ENCODE measurements around the gene GP1BB.
"Not testable (repeated sequence)": the region's sequence is repeated elsewhere in the genome, so short reads cannot be mapped to it uniquely, and the experiment has no call there.

GP1BB gene

GRCh38 chr22:19694696-19695095 lies 28.6 kb upstream of the GP1BB start:
- TF ChIP-seq CTCF (IDR thresholded peaks at IDR 0.05; ENCODE audit: insufficient read depth, low read depth, low read length, missing control alignments) = no peak
- H3K4me3 ChIP-seq (ENCODE audit: low read depth, low read length) = no peak overlapping the region
- no peak for DNase-seq (ENCODE audit: low read depth)

- no peak for TF ChIP-seq CTCF (IDR thresholded peaks at IDR 0.05; ENCODE audit: insufficient read depth, low read depth, low read length, missing control alignments)
- H3K4me3 ChIP-seq (ENCODE audit: low read depth, low read length) = no peak overlapping the region
- DNase-seq (ENCODE audit: low read depth) = no peak
Measured at GRCh38 chr22:19696504-19697276, 26.6 kb upstream of the GP1BB start.

GRCh38 chr22:19697871-19698270 lies 25.5 kb upstream of the GP1BB start:
- not testable (repeated sequence) for DNase-seq (ENCODE audit: low read depth); H3K4me3 ChIP-seq (ENCODE audit: low read depth, low read length)

GRCh38 chr22:19700790-19701419 lies 22.4 kb upstream of the GP1BB start:
- no peak for DNase-seq (ENCODE audit: low read depth)

GRCh38 chr22:19701420-19702145 lies 21.8 kb upstream of the GP1BB start:
- H3K4me3 ChIP-seq (ENCODE audit: low read depth, low read length) = no peak overlapping the region
- no peak for TF ChIP-seq CTCF (IDR thresholded peaks at IDR 0.05; ENCODE audit: insufficient read depth, low read depth, low read length, missing control alignments)
- no peak for DNase-seq (ENCODE audit: low read depth)

More at GRCh38 chr22:19700790-19701419, 22.4 kb upstream of the GP1BB start:
- TF ChIP-seq CTCF (IDR thresholded peaks at IDR 0.05; ENCODE audit: insufficient read depth, low read depth, low read length, missing control alignments) = no peak
- no peak overlapping the region for H3K4me3 ChIP-seq (ENCODE audit: low read depth, low read length)

- no peak for DNase-seq (ENCODE audit: low read depth)
- no peak overlapping the region for H3K4me3 ChIP-seq (ENCODE audit: low read depth, low read length)
- no peak for TF ChIP-seq CTCF (IDR thresholded peaks at IDR 0.05; ENCODE audit: insufficient read depth, low read depth, low read length, missing control alignments)
Measured at GRCh38 chr22:19703869-19704268, 19.5 kb upstream of the GP1BB start.

GRCh38 chr22:19704355-19705015 lies 18.9 kb upstream of the GP1BB start:
- TF ChIP-seq CTCF (IDR thresholded peaks at IDR 0.05; ENCODE audit: insufficient read depth, low read depth, low read length, missing control alignments) = no peak
- no peak for DNase-seq (ENCODE audit: low read depth)
- H3K4me3 ChIP-seq (ENCODE audit: low read depth, low read length) = no peak overlapping the region
